SH-SY5Y (cell line): ENCODE data around the gene BRSK2.

Experiments
- GATA2 ChIP-seq: IDR thresholded peaks from 2 replicates; pipeline ENCODE4 v1.6.1; 2011; ENCODE audit warnings: mild to moderate bottlenecking, low read depth, low read length
- GATA3 ChIP-seq: IDR thresholded peaks from 2 replicates; pipeline ENCODE4 v1.6.1; 2011; ENCODE audit warnings: low read depth, mild to moderate bottlenecking, low read length, moderate library complexity

GRCh38 chr11:1483445-1483961 is 93.8 kb downstream of the BRSK2 start:
- no peak for TF ChIP-seq GATA2
- TF ChIP-seq GATA3: no peak
